Esophagus muscularis mucosa (tissue), 4 donors: ENCODE data around the gene ANGPTL4. TPM values are rescaled to one million over a fixed set of nuclear protein-coding genes. Genes with fewer than 3 reads are reported as not detected.

ENCODE experiments used
- DNase-seq: peaks from one replicate; pipeline ENCODE4 v3.0.0-alpha.2; 2017; ENCODE audit errors: extremely low spot score
- H3K27ac ChIP-seq, 4 donors: fragments of 200-600 bp; sonication (generic); replicated peaks in 1 of 4; 1 replicate in 3 of 4; 2 replicates in 1 of 4; pipeline ENCODE4 v1.5.1; 2016 to 2019; ENCODE audit warnings: mild to moderate bottlenecking in 1 of 4
- H3K27me3 ChIP-seq, 4 donors: fragments of 200-600 bp; sonication (generic); one replicate each; pipeline versions ENCODE4 v1.5.1 to v1.6.0; 2016 to 2019
- H3K36me3 ChIP-seq, 4 donors: fragments of 200-600 bp; sonication (generic); one replicate each; pipeline ENCODE4 v1.5.1; 2016 to 2019
- H3K4me1 ChIP-seq, 4 donors: fragments of 200-600 bp; sonication (generic); one replicate each; pipeline ENCODE4 v1.5.1; 2016 to 2019
- H3K4me3 ChIP-seq, 4 donors: fragments of 200-600 bp; sonication (generic); 1 replicate in 2 of 4; 2 replicates in 2 of 4; pipeline ENCODE4 v1.5.1; 2016 to 2019; ENCODE audit warnings: mild to moderate bottlenecking in 4 of 4, moderate library complexity in 1 of 4
- H3K9me3 ChIP-seq, 4 donors: fragments of 200-600 bp; sonication (generic); 1 replicate in 3 of 4; 2 replicates in 1 of 4; pipeline ENCODE4 v1.5.1; 2016 to 2019
- EP300 ChIP-seq: sonication (generic); formaldehyde crosslinking; IDR thresholded peaks from one replicate; pipeline ENCODE4 v1.6.1; 2017; ENCODE audit warnings: antibody characterized with exemption
- POLR2A ChIP-seq: fragments of 450-650 bp; IDR thresholded peaks from one replicate; pipeline ENCODE4 v1.6.1; 2017; ENCODE audit warnings: antibody characterized with exemption, moderate library complexity, mild to moderate bottlenecking, low read depth
- POLR2AphosphoS5 ChIP-seq, 2 donors: sonication (generic); formaldehyde crosslinking; IDR thresholded peaks; one replicate each; pipeline ENCODE4 v1.6.1; 2017; ENCODE audit warnings: antibody characterized with exemption in 2 of 2
- WGBS: methylation state at CpG from one replicate; pipeline ENCODE4 v1.1.5; 2018; 5-methylcytosine and 5-hydroxymethylcytosine counted together
- intact Hi-C: fragments of 100-400 bp; cut with DNase I; formaldehyde crosslinking; loops from one replicate; pipeline ENCODE4 v1.15.1; 2023
- total RNA-seq, 4 donors: library from RNA; depleted of rRNA; stranded (reverse); fragments of >200 nt; gene quantifications; one replicate each; pipeline versions ENCODE4 v1.1.0 to v1.2.1, GENCODE V29; 2016
- TF ChIP-seq, protein P1 (sequence below), 3 experiments: fragments of 200-600 bp in 2 of 3; fragments of 450-650 bp in 1 of 3; sonication (generic) in 2 of 3; IDR thresholded peaks; one replicate each; pipeline ENCODE4 v1.5.1; 2017 to 2019; ENCODE audit warnings: antibody characterized with exemption in 3 of 3, mild to moderate bottlenecking in 2 of 3, moderate library complexity in 1 of 3

ANGPTL4 gene
- total RNA-seq, 4 donors from 2014 or later = 3.7 to 37.9 (median 22.6) TPM

DNA sequence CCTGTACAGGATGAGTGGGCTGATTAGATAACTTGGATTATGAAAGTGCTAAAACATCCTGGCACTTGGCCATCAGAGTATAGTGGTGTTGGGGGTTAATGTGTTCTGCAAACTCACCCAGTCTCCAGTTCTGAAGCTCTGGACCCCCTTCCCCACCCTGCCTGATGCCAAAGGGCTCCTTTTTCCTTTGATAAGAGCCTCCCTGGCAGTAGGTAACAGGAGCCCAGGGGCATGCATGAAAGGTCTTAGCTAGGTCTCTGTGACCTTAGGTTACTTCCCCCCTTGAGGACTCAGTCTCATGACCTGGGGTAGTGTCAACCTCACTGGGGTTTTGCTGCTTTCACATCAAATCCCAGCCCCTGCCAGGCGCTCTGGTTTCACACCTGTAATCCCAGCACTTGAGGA, 40.2 kb upstream of the ANGPTL4 start:
- peaks cover 38 to 47% (median 46%) of the 10 kb centered on the region in 4 donors for H3K4me1 ChIP-seq
- 100% methylated on average over 1 of the region's 1 CpG for WGBS
- no peaks in the 10 kb centered on the region for H3K9me3 ChIP-seq
- H3K27ac ChIP-seq = peak overlapping the region in 1 of 4 donors; percentile 5
- TF ChIP-seq POLR2AphosphoS5 (IDR thresholded peaks at IDR 0.05) = no peak
- no peak for TF ChIP-seq POLR2A
- TF ChIP-seq EP300 = no peak
- TF ChIP-seq, protein P1, sequence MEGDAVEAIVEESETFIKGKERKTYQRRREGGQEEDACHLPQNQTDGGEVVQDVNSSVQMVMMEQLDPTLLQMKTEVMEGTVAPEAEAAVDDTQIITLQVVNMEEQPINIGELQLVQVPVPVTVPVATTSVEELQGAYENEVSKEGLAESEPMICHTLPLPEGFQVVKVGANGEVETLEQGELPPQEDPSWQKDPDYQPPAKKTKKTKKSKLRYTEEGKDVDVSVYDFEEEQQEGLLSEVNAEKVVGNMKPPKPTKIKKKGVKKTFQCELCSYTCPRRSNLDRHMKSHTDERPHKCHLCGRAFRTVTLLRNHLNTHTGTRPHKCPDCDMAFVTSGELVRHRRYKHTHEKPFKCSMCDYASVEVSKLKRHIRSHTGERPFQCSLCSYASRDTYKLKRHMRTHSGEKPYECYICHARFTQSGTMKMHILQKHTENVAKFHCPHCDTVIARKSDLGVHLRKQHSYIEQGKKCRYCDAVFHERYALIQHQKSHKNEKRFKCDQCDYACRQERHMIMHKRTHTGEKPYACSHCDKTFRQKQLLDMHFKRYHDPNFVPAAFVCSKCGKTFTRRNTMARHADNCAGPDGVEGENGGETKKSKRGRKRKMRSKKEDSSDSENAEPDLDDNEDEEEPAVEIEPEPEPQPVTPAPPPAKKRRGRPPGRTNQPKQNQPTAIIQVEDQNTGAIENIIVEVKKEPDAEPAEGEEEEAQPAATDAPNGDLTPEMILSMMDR (IDR thresholded peaks at IDR 0.05) = no peak
- no peaks in the 10 kb centered on the region for H3K27me3 ChIP-seq
- intact Hi-C loops = no loop called here
- DNase-seq = no peak
- H3K4me3 ChIP-seq = no peak overlapping the region
- peaks cover 0 to 32% (median 26%) of the 10 kb centered on the region in 4 donors for H3K36me3 ChIP-seq

DNA sequence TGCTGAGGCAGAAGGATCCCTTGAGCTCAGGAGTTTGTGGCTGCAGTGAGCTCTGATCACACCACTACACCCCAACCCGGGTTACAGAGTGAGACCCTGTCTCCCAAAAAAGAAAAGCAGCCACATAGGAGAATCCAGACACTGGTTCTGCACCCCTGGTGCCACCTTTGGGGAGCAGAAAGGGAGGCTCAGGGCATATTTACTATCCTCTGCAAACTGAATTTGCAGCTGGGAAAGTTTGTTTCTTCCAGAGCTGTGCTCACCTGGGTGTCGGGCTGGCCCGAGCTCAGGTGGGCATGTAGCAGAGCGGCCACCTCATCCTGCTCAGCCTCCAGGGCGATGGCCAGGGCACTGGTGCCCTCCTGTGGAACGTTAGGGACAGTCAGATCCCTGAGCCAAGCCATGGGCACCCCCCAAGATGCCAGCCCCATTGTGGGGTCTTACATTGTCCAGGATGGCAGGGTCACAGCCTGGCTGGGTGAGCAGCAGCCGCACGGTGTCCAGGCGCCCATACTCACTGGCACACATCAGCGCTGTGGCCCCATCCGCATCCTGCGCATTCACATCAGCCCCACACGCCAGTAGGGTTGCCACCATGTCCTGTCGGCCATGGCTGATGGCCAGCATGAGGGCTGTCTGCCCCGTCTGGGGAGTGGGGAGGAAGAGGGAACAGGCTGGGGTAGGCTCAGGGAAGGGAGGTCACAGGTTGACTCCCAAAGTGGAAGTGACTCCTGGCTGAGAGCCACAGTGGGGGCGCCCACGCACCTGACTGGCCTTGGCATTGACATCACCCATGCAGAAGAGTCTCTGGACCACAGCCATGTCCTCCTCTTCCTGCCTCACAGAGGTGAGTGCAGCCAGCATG, 39.5 kb upstream of the ANGPTL4 start:
- Histone ChIP-seq H3K27ac (peak overlapping the region in 1 of 4 donors; percentile 5), H3K4me1 (peaks cover 38 to 47% (median 45%) of the 10 kb centered on the region in 4 donors), H3K4me3 (no peak overlapping the region), H3K36me3 (peaks cover 0 to 36% (median 27%) of the 10 kb centered on the region in 4 donors), H3K27me3 (no peaks in the 10 kb centered on the region), H3K9me3 (no peaks in the 10 kb centered on the region)
- no peak for DNase-seq
- 88% methylated on average over 3 of the region's 17 CpGs for WGBS
- TF ChIP-seq POLR2AphosphoS5 (IDR thresholded peaks at IDR 0.05) (peak in 1 of 2 donors; percentile 46), POLR2A (no peak)
- intact Hi-C loops = no loop called here

DNA sequence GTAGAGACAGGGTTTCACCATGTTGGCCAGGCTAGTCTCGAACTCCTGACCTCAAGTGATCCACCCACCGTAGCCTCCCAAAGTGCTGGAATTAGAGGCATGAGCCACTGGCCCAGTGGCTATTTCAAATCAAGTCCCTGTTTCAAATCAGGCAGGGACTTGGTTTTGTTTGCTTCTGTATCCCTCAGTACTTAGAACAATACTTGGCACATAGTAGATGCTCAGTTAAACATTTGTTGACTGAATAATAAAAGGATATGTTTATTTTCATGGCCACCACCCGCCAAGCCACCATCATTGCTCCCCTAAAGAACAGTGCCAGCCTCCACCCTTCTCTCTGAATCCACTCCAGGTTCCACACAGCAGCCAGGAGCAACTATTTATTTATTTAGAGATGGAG, 38.5 kb upstream of the ANGPTL4 start:
- no peaks in the 10 kb centered on the region for H3K27me3 ChIP-seq
- H3K4me1 ChIP-seq = peaks cover 29 to 37% (median 35%) of the 10 kb centered on the region in 4 donors
- H3K9me3 ChIP-seq = no peaks in the 10 kb centered on the region
- intact Hi-C loops = no loop called here
- no peak for DNase-seq
- no peak for TF ChIP-seq POLR2AphosphoS5 (IDR thresholded peaks at IDR 0.05)
- TF ChIP-seq EP300 = no peak
- H3K27ac ChIP-seq = no peak overlapping the region
- 90% methylated on average over 3 of the region's 3 CpGs for WGBS
- H3K4me3 ChIP-seq = no peak overlapping the region
- H3K36me3 ChIP-seq = peaks cover 0 to 47% (median 28%) of the 10 kb centered on the region in 4 donors

DNA sequence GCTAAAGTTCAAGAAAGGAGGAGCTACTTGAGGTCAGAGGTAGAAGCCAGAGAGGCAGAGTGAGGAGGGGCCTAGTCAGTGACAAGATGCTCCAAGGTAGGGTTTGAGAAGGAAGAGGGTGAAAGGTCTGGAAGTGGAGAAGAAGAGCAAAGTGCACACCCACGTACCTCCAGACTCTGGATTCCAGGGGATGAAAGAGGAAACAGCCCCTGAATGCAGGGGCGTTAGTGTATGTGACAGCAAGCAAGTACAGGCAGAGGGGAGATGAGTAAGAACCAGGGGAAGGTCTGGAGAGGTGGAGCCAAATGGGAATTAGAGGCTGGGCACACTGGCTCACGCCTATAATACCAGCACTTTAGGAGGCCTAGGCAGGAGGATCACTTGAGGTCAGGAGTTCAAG, 34.0 kb upstream of the ANGPTL4 start:
- no peak for DNase-seq
- Histone ChIP-seq H3K36me3 (peaks cover 0 to 47% (median 8%) of the 10 kb centered on the region in 4 donors), H3K27me3 (peaks cover 0 to 31% (median 20%) of the 10 kb centered on the region in 4 donors), H3K27ac (no peak overlapping the region), H3K4me3 (no peak overlapping the region), H3K9me3 (no peaks in the 10 kb centered on the region), H3K4me1 (peaks cover 21 to 23% (median 23%) of the 10 kb centered on the region in 4 donors)
- intact Hi-C loops = no loop called here
- TF ChIP-seq POLR2A (no peak), POLR2AphosphoS5 (IDR thresholded peaks at IDR 0.05) (no peak), EP300 (no peak)
- TF ChIP-seq, protein P1 (IDR thresholded peaks at IDR 0.05) = no peak
- 61% methylated on average over 3 of the region's 3 CpGs for WGBS

DNA sequence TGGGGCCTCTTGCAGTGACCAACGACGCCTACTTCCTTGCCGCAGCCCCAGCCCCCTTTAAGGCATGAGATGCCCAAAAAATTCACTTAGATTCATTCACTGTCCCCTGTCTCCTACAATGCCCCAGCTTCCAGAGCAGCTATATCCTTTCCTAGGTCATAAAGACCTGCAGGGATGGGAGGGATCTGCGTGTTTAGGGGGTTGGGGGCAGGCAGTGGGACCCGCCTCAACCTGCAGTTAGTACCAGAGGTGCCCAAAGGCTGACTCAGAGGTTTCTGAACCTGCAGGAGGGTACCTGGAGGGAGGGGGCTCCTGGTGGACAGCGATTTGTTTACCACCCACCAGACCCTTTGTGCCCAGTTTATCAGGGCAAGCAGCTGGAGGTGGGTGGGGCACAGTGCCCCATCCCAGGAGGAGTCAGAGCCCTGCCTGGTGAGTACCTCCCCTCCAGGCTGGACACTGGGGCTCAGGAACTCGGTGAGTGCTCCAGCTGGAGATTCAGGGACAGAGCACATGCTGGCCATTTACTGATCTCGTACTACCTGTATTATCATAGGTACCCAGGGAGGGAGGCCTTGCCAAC, 32.6 kb upstream of the ANGPTL4 start:
- Histone ChIP-seq H3K4me3 (no peak overlapping the region), H3K4me1 (peaks cover 19 to 34% (median 32%) of the 10 kb centered on the region in 4 donors), H3K27me3 (peaks cover 0 to 44% (median 20%) of the 10 kb centered on the region in 4 donors), H3K9me3 (no peaks in the 10 kb centered on the region), H3K36me3 (peaks cover 0 to 43% (median 8%) of the 10 kb centered on the region in 4 donors), H3K27ac (no peak overlapping the region)
- DNase-seq = no peak
- 86% methylated on average over 8 of the region's 8 CpGs for WGBS
- TF ChIP-seq, protein P1 (IDR thresholded peaks at IDR 0.05) = no peak
- TF ChIP-seq EP300 = no peak
- no peak for TF ChIP-seq POLR2A
- TF ChIP-seq POLR2AphosphoS5 (IDR thresholded peaks at IDR 0.05) = no peak
- intact Hi-C loops = no loop called here
